NCI-H146 (cell line): ENCODE data around the gene ADGRG4.

Experiments
- DNase-seq: peaks from one replicate; lab custom pipeline; 2025; lab: John Stamatoyannopoulos, UW

ADGRG4 gene

DNA sequence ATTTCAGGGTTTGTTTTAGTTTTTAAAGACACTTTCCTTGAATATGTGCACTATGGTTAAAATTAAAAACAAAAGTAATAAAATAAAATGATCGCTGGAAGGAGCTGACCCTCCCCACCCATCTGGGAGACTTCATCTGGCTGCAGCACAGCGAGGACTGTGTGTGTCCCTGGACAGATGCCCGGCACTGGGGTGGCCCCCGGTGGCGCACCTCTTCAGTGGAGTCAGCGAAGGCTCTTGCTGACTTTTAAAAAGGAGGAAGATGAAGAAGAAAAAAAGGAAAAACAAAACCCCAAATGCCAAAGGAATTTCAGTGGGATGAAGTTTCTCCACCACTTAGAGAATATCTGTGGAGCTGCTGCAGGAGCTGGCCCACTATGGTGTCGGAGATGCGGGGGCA lies 5.4 kb upstream of the ADGRG4 start:
- DNase-seq: no peak

DNA sequence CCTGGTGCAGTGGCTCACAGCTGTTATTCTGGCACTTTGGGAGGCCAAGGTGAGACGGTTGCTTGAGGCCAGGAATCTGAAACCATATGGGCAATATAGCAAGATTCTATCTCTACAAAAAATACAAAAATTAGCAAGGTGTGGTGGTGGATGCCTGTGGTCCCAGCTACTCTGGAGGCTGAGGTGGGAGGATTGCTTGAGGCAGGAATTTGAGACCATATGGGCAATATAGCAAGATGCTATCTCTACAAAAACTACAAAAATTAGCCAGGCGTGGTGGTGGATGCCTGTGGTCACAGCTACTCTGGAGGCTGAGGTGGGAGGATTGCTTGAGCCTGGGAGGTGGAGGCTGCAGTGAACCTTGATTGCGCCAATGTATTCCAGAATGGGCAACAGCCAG lies 2.3 kb downstream of the ADGRG4 start:
- DNase-seq: no peak

DNA sequence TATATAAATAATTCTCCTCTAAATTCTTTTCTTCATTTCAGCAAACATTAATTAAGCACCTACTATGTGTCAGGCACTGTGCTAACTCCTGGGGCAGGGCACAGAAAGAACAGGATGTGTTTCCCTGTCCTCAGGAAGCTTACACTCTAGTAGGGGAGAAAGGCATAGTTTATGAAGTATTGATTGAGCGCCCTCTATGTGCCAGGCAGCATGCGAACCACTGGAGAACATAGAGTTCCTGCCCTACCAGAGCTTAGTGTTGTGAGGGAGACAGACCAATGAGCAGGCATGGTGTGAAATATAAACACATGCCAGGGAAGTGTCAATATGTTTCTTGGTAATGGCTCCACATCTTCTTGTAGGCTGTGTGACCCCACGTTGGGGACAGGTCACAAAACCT lies 3.7 kb downstream of the ADGRG4 start:
- no peak for DNase-seq

DNA sequence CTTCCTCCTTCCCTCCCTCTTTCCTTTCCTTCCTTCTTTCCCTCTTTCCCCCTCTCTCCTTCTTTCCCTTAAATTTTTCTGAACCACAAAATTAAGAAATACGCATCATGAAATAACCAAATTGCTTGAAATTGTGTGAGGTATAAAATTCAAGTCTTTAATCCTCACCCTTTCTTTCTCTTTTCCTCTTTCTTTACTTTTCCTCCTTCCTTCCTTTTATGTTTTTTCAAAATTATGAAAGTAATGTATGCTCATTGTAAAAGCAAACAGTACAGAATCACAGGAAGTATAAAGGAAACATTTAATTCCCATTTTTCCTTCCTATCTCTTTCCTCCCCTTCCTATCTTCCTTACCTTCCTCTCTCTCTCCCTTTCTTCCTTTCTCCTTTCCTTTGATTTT lies 5.4 kb downstream of the ADGRG4 start:
- no peak for DNase-seq

DNA sequence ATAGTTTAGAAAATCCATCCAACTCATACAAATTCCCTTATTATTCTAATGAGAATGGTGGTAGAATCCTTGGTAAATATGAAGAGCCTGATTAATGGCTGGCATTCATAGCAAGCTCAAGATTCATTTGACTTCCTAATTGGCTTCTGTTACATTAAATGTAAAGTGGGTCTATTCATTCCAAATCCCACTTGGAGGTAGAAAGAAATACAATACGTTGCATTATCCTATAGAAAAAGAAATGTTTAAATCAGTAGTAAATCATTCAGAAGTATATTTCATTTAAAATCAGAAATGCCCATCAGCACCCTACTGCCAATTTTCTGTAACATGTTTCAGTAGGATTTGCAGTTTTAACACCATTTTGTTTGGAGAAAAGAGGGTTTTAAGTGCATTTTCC lies 6.7 kb downstream of the ADGRG4 start:
- DNase-seq: no peak

DNA sequence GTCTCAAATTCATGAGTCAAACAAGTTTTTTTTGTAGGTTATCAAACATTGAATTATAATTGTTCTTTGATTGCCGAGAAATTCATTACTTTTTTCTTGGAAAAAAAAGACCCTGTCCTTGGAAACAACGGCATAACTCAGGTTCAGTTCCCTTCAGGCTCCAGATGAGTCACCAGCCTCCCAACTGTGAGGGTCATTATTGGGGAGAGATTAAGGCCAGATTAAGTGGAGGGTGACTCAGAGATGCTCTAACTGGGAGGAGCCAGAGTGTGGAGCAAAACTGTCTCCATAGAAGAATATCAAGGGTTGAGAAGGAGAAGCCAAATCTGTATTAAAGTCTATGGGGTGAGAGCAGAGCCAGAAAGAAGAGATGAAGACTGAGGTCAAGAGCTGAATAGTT lies 9.6 kb downstream of the ADGRG4 start:
- peak; percentile 47 for DNase-seq

DNA sequence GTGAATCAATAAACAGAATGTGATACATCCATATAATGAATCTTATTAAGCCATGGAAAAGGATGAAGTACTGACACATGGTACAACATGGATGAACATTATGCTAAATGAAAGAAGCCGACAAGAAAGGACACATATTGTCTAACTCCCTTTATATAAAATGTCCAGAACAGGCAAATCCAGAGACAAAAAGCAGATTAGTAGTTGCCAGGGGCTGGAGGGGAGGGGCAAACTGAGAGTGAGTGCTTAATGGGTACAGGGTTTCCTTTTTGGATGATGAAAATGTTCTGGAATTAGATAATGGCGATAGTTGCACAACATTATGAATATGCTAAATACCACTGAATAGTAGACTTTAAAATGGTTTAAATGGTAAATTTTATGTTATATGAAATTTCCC lies 17.4 kb downstream of the ADGRG4 start:
- no peak for DNase-seq

DNA sequence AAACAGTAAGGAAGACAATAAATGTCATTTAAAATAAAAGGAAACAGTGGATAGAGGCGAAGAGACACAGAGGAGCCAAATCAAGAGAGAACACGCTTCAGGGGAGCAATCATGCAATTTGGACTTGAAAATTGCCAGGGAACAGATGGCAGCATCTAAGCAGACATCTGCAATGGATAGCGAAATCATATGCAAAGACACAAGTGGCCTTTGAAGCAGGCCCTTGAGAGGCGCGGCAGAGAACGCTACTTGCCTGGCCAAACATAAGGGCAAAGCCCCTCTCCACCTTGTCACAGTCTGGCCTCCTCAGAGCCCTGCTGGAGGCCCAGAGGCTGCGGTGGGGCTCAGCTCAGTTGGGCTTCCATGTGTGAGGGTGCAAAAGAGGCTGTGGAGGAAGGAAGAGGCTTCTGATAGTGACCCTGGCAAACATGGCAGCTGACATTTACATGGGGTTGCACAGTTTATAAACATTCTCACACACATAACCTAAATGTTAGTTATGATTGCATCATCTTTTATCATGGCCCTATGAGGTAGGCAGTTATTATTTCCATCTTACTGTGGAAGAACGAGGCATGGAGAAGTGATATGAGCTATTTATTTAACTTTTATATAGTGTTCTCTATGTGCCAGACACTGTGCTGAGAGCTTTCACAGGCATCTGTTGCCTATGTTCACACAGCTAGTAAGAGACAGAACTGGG lies 18.3 kb downstream of the ADGRG4 start:
- peak; percentile 41 for DNase-seq

DNA sequence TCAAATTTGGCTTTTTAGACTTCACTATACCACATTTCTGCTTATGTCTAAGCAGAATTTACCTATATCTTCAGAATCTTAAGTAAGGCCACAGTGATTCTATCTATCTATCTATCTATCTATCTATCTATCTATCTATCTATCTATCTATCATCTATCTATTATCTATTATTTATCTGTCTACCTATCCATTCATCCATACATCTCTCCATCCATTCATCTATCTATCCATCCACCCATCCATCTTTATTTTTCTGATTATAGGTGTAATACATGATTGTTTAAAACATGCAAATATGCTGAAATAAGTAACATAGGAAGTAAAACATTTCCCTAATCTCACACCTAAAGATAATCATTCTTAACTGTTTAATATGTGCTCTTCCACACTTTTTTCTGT lies 18.8 kb downstream of the ADGRG4 start:
- no peak for DNase-seq

DNA sequence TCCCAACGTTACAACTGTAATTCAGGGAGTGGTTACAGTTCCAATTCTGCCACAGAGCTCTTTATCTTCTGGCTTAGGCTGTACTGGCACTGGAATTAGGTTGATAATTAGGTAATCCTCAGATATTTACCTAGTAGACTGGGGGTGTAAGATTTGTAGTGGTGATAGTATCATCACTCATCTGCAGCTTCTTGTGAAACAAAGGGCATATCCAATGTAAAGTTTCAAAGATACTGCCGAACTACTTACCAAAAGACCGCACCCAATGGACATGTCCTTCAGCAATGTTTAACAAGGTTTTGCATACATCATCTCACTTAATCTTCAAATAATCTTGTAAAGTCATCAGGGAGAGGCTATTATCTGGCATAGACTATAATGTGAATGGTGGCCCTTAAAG lies 20.8 kb downstream of the ADGRG4 start:
- no peak for DNase-seq

DNA sequence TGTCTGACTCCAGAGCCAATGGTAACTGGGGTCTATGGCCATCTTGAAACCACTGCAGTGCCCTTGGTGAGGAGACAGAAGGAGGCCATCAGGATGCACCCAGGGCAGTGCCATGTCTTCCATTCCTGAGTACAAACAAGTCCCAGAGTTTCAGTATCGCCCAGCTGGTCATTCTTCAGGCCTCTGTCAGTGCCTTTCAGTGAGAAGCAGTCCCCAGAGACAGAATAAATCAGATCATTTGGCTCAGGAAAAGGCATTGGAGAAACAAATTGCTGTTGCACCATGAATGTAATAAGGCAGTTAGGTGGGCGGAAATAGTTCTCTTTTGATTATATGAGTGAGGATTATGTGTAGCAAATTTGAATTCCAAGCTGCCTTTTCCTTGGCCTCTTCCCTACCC lies 21.3 kb downstream of the ADGRG4 start:
- no peak for DNase-seq

DNA sequence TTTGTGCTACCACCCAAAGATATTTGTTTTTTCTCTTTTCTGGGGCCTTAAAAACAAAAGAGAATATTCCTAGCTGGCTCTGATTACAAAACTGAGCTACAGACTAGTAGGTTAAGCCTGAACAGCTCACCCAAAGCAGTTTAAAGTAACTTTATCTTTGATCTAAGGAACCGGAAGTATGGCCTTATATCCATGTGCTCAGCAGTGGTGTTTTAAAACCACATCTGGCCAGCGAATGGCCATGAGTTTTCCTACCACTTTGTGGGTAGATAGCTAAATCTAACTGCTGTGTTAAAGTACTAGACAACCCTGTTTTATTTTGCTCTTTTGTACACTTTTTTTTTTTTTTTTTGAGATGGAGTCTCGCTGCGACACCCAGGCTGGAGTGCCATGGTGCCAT lies 24.6 kb downstream of the ADGRG4 start:
- no peak for DNase-seq

DNA sequence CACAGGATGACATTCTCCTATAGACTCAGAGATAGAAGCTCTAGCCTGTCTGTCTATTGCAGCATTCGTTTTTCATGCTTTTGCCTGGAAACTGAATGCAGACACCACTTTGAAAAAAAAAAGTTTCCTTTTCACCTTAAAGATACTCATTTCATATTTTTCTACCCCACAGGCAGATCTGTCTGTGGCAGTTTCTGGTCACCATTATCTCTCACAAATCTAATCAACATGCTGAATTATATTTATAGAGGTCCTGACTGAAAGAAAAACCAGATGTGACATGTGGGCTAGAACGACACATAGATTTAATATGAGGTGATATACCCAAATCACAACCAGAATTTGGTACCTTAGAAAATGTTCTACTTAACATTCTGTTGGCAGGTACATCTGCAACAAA lies 28.2 kb downstream of the ADGRG4 start:
- no peak for DNase-seq

DNA sequence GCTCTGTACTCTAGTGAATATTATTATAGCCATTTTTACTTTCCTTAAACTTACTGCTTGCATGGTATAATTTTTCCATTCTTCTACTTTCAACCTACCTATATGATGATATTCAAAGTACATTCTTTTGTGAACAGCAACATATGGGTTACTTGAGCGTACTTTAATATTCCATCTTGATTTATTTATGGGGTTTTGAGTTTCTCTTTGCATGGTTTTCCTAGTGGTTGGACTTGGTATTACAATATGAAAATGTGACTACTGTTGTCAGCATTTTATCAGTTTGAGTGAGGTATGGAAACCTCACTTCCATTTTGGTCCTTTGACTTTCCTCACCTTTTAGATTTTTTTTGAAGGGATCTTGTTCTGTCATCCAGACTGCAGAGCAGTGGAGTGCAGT lies 35.9 kb downstream of the ADGRG4 start:
- no peak for DNase-seq

DNA sequence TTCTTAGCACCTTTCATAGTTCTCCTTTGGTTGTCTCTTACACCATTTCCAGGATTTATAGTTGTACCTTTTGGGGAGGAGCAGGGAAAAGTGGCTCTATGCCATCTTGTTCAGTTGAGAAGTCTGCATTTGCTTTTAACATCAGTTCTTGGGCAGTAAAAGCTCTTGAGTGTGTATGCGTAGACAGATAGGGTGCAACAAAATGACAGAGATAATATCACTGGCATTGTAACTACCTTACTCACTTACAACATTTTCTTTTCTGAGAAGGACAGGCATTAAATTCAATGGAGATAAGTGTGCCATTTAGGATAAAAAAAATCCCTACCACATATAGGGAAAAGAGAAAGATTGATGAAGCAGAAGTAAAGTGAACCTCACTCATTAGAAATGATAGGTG lies 38.9 kb downstream of the ADGRG4 start:
- DNase-seq: no peak

DNA sequence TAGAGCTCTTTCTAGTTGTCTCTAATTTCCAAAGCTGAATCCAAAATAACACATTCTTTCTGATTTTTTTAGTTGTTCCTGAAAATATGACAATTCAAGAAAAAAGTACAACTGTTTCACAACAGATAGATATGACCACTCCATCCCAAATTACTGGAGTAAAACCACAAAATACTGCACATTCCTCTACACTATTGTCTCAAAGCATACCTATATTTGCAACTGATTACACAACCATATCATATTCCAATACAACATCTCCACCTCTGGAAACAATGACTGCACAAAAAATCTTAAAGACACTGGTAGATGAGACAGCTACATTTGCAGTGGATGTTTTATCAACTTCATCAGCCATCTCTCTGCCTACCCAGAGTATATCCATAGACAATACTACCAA lies 43.6 kb downstream of the ADGRG4 start:
- no peak for DNase-seq

DNA sequence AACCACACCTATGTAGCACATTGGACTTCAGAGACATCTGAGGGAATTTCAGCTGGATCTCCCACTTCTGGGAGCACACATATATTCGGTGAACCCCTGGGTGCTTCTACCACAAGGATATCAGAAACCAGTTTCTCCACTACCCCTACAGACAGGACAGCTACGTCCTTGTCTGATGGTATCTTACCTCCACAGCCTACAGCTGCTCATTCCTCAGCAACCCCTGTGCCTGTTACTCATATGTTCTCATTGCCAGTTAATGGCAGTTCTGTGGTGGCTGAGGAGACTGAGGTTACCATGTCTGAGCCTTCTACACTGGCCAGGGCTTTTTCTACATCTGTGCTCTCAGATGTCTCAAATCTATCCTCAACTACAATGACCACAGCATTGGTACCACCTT lies 45.7 kb downstream of the ADGRG4 start:
- DNase-seq: no peak

DNA sequence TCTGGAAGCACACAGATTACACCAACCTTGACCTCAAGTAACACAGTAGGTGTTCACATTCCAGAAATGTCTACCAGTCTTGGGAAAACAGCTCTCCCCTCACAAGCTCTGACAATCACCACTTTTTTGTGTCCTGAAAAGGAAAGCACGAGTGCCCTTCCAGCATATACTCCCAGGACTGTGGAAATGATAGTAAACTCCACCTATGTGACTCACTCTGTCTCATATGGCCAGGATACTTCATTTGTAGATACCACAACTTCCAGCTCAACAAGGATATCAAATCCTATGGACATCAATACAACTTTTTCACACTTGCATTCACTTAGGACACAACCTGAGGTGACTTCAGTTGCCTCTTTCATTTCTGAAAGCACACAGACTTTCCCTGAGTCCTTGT lies 46.9 kb downstream of the ADGRG4 start:
- DNase-seq: no peak

DNA sequence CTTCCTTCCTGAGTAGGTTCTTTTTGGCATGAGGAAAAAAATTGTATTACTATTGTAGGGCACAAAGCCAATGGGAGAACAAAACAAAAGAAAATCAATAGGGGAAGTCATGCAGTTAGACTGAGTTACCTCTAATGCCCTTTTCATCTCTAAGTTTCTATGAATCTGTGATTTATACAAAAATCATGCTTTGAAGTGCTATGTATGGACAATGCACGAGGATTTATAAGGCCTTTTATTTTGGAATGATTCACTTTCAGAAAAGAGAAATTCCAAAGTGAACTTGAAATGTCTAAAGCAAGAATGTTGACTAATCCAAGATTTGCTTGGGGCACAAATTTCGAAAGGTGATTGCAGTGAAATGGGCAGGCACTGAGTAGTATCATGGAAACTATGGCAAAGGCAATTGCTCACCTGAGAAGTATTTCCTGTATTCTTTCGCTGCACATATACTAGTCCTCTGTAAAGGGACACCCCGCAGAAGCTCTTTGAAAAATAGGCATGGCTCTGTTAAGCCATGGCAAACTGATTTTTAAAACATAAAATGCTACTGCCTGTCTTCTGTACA lies 52.8 kb downstream of the ADGRG4 start:
- DNase-seq: no peak

DNA sequence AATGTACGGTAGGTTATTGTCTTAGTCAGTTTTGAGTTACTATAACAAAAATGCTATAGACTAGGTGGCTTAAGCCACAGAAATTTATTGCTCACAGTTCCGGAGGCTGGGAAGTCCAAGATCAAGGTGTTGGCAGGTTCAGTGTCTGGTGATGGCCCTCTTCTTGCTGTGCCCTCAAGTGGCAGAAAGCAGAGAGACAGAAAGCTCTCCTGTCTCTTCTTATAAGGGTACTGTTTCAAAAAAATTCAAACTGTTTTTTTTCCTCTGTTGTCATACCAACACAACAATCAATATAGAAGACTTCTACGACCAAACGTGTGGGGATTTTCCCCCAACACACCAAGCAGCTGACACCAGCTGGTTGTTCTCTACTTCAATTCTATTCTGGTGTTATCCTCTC lies 53.4 kb downstream of the ADGRG4 start:
- no peak for DNase-seq

DNA sequence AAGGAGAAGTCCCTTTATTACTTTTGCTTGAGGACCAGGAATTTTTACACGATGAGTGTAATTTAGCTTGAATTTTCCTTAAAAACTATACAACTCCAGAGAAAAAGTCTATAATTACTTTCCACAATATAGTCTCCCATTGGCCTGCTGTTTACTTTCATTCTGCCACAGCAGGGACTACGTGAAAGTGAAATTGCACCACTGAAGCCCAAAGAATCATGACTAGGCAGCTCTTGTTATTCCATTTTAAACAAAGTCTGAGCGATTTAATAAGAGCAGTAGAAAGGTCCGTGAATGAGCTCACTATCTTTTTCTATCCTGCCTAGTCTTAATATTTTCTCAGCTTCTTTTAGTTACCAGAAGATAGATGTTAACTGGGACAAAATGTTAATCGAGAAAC lies 68.6 kb downstream of the ADGRG4 start:
- no peak for DNase-seq

DNA sequence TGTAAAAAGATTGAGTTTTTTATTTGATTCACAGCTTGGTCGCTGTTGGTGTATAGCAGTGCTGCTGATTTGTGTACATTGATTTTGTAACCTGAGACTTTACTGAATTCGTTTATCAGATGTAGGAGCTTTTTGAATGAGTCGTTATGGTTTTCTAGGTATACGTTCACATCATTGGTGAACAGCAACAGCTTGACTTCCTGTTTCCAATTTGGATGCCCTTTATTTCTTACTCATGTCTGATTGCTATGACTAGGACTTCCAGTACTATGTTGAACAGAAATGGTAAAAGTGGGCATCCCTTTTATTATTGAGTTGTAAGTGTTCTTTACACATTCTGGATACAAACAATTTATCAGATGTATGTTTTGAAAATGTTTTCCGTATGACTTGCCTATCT lies 76.0 kb downstream of the ADGRG4 start:
- no peak for DNase-seq

DNA sequence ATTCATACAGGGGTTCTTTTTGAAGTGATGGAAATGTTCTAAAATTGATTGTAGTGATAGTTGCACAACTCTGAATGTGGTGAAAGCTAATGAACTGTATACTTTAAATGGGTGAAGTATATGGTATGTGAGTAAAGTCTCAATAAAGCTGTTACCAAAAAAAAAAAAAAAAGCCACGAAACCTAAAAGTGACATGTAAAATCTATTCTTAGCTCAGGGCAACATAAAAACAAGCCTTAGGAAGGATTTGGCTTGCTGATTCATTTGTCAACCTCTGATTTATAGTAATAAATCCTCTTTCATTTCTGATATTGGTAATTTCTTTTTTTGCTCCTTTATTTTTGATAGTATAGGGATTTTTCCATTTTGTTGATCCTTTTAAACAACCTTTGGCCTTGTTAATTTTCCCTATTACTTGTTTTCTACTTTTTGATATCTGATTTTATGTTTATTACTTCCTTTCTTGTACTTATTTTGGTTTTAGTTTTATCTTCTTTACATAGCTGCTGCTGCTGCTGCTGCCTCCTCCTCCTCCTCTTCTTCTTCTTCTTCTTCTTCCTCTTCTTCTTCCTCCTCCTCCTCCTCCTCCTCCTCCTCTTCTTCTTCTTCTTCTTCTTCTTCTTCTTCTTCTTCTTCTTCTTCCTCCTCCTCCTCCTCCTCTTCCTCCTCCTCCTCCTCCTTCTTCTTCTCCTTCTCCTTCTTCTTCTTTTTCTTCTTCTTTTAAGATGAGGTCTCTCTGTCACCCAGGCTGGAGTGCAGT lies 79.4 kb downstream of the ADGRG4 start:
- DNase-seq: no peak

DNA sequence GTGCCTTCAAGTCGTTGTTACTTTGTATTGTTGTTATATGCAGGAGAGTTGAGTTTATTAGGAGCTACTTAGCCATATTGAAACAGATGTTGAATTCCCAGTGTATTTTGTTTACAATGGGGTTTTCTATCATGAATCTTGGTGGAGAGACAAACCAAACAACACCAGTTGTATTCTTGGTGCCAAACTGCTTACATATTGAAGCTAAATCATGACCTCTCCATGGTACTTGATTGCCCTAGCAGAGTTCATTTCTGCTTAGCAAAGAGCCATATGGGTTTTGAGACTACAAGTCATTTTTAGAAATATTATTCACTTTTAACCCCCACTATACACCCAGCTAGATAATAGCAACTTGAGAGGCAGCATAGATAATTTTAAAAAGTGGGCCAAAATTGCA lies 85.4 kb downstream of the ADGRG4 start:
- DNase-seq: no peak
